WERI-Rb-1 (cell line): ENCODE data around the gene TTI1.

Experiments
- DNase-seq: peaks from one replicate; pipeline ENCODE4 v3.0.0-alpha.2; 2020
- H3K27ac ChIP-seq: fragments of 250-450 bp; sonication (Bioruptor Pico); 2 replicates; pipeline ENCODE4 v1.5.1; 2020; ENCODE audit warnings: mild to moderate bottlenecking, moderate library complexity
- H3K27me3 ChIP-seq: fragments of 250-450 bp; sonication (Bioruptor Pico); 2 replicates; pipeline ENCODE4 v1.5.1; 2021; ENCODE audit warnings: mild to moderate bottlenecking, low read depth, moderate library complexity; ENCODE audit not compliant: insufficient read depth, severe bottlenecking
- H3K36me3 ChIP-seq: fragments of 250-450 bp; sonication (Bioruptor Pico); 2 replicates; pipeline ENCODE4 v1.5.1; 2020; ENCODE audit warnings: mild to moderate bottlenecking, moderate library complexity
- H3K4me3 ChIP-seq: 2 replicates; pipeline ENCODE4 v1.5.1; 2011; ENCODE audit warnings: low read depth, mild to moderate bottlenecking, control low read depth, low read length
- H3K9me3 ChIP-seq: fragments of 250-450 bp; sonication (Bioruptor Pico); 2 replicates; pipeline ENCODE4 v1.5.1; 2021; ENCODE audit warnings: mild to moderate bottlenecking, moderate library complexity; ENCODE audit not compliant: severe bottlenecking
- TF ChIP-seq, protein P1 (sequence below): IDR thresholded peaks from 2 replicates; pipeline ENCODE4 v1.5.1; 2011; ENCODE audit warnings: low read depth, mild to moderate bottlenecking, control low read depth, inconsistent platforms, low read length

The TTI1 gene

DNA sequence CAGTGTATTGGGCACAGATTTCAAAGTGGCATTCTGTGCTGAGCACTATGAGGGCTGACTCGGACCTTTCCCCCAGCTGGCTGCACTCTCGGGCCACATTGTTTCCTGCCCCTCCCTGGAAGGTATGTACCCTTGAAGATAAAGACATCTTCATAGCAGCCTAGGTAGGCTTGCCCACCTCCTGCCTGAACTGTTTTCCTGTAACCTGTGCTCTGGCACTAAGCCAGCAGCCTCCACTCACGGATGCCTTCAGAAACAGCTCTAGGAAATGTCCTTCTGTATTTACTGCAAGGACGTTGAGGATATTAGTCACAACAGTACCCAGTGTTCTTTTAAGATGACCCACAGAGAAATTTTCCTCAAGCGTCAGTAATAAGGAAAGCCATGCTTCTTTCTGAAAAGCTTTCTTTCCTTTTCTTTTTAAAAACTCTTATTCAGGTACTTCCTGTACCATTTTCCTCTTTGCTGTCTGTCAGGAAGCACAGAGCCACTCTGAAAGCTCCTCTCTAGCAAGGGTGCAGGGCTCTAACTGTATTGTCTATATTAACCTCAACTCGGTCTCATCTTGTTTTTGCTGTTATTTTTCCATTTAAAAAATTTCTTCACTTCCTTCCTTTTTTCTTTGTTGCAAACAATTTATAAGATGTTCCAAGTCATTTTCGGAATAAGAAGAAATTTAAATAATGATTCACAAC lies 43.5 kb downstream of the TTI1 start:
- TF ChIP-seq, protein P1, sequence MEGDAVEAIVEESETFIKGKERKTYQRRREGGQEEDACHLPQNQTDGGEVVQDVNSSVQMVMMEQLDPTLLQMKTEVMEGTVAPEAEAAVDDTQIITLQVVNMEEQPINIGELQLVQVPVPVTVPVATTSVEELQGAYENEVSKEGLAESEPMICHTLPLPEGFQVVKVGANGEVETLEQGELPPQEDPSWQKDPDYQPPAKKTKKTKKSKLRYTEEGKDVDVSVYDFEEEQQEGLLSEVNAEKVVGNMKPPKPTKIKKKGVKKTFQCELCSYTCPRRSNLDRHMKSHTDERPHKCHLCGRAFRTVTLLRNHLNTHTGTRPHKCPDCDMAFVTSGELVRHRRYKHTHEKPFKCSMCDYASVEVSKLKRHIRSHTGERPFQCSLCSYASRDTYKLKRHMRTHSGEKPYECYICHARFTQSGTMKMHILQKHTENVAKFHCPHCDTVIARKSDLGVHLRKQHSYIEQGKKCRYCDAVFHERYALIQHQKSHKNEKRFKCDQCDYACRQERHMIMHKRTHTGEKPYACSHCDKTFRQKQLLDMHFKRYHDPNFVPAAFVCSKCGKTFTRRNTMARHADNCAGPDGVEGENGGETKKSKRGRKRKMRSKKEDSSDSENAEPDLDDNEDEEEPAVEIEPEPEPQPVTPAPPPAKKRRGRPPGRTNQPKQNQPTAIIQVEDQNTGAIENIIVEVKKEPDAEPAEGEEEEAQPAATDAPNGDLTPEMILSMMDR: no peak
- DNase-seq: no peak
- peak overlapping the region; percentile 71 for H3K27ac ChIP-seq
- H3K4me3 ChIP-seq: no peak overlapping the region
- H3K27me3 ChIP-seq: no peaks in the 10 kb centered on the region
- H3K9me3 ChIP-seq: no peaks in the 10 kb centered on the region
- peaks cover 47% of the 10 kb centered on the region for H3K36me3 ChIP-seq

DNA sequence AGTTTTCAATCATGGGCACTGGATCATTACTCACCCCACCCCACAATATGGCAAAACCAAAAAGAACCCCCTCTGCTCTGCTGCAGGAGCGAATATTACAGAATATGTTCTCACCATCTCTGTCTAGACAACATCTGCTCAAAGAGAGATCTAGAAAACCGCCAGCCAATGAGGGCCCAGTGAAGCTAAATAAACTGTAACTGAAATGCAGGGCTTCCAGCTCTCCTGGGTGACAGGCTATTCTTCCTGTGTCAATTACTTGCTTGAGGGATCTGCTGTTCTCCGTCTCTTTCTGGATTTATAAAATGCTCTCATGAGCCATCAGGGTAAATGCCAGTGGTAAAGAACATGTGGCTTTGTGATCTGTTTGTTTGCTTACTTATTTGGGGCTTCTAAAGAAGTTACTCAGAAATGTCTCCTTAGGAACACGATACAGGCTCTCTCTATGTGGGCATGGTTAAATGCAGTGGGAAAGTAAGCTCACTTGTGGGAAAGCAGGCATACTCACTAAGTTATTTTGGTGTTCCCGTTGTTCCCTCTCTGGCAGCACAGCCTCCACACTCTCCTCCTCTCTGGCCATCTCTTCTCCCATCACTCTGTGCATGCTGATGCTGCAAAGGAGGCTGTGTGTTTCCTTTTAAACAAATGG lies 44.8 kb downstream of the TTI1 start:
- Histone ChIP-seq H3K4me3 (no peak overlapping the region), H3K27me3 (no peaks in the 10 kb centered on the region), H3K36me3 (peaks cover 36% of the 10 kb centered on the region), H3K27ac (peak overlapping the region; percentile 79), H3K9me3 (no peaks in the 10 kb centered on the region)
- TF ChIP-seq, protein P1: no peak
- no peak for DNase-seq

DNA sequence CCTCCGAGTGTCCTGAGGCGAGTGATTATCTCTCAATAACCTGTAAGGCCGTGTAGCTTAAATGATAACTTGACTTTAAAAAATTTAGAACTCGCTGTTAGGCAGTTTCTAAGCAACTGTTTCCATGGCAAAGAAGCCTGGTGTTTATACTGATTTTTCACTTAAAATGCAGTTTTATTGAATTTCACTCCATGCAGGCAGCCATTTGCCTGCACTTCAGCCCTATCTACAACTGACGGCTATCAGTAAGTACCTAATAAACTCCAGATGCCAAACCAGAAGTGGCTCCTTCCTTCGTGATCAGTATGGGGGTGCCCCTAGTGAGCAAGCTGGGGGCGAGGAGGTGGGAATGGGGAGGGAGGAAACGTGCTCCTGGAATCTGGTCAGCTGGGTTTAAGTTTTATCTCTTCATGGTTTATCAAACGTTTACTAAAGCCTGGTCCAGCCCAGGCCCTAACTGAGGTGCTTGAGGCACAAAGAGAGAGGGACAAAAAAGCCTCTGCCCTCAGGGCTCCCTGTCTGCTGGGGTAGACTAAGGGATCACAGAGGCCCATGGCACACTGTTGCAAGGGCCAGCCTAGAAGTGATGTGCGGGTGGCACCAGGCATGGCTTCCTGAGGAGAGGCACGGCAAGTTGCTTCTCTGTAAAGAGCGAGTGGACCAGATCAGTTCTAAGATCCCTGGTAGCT lies 45.5 kb downstream of the TTI1 start:
- DNase-seq: no peak
- TF ChIP-seq, protein P1: no peak
- peak overlapping the region; percentile 79 for H3K27ac ChIP-seq
- H3K9me3 ChIP-seq: no peaks in the 10 kb centered on the region
- H3K36me3 ChIP-seq: peaks cover 38% of the 10 kb centered on the region
- H3K27me3 ChIP-seq: no peaks in the 10 kb centered on the region
- H3K4me3 ChIP-seq: no peak overlapping the region

DNA sequence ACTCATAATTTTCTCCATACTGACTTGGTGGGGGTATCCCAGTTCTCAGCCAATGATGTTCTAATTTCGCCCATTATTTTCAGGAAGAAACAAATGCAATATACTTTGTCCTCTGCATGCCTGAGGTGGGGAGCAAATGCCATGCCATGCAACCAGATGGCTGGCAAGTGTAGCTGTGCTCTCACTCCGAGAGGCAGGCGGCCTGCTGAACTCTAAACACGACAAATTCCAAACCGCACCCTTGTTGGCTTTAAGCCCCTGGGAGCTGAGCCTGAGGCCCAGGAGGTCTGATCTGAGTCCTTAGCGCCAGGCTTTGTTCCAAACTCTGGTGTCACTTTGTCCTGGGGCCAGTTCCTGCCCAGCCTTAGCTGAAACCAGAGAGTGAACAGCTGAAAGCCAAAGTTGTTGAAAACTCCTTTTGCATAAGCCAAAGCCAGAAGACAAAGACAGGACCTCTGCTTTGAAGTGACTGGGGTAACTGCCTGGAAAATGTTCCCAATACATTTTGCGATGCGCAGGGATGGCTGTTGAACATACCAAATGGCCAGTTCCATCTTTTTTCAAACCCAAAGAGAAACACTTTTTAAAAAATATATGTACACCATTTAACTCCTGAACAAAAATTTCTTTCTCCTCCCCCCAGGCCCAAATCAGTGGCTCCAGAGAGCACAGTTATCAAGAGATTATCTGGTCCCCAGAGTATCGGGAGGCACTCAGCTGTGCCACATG lies 46.2 kb downstream of the TTI1 start:
- TF ChIP-seq, protein P1: no peak
- DNase-seq: peak; percentile 63
- Histone ChIP-seq H3K9me3 (no peaks in the 10 kb centered on the region), H3K27ac (peak overlapping the region; percentile 79), H3K36me3 (peaks cover 40% of the 10 kb centered on the region), H3K4me3 (peak overlapping the region; percentile 1; the same call in 1 of the 2 replicates), H3K27me3 (no peaks in the 10 kb centered on the region)

DNA sequence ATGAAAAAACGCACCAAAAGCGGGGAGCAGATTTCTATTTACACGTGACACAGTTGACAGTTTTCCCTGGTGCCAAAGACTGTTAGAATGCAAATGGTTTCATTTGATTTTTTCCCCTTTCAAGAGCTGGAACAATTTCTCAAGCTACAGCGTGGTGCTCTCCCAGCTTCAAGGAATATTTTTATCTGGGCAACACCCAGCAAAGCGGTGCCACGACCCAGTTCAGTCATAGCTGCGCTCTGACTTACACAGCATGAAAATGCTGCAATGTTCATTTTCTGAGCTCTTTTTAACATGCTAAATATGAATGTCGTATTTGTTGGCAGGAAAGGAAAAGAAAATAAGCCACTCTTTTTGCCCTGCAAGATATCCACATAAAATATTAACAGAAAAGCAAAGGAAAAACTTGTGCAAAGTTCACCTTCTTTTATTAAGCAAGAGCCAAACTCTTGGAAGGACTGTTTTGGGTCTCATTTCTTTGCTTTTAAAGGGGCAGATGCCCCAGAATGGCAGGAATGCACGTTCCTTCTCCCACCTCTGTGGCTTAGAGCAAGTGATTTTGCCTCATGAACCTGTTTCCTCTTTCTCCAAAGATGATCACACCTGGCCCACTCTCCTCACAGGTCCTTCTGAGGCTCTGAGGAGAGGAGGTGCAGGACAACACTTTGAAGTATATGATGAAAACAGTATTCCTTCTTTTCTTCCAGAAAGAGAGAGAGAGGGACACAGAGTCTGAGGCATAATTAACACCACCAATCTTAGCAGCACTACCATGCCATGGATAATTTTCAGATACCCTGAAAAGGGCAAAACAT lies 47.0 kb downstream of the TTI1 start:
- Histone ChIP-seq H3K9me3 (no peaks in the 10 kb centered on the region), H3K27ac (peak overlapping the region; percentile 79), H3K27me3 (no peaks in the 10 kb centered on the region), H3K36me3 (peaks cover 43% of the 10 kb centered on the region), H3K4me3 (no peak overlapping the region)
- no peak for DNase-seq
- TF ChIP-seq, protein P1: no peak
